Immature natural killer cell (primary cell): Measurements from ENCODE around the gene PKHD1. TPM values are rescaled to one million over a fixed set of nuclear protein-coding genes. Genes with fewer than 3 reads are reported as not detected.

Experiments
- DNase-seq, 3 donors: peaks; one replicate each; pipeline ENCODE4 v3.0.0; 2022; ENCODE audit warnings: mixed read lengths in 1 of 3
- H3K27ac Mint-ChIP-seq, 6 donors: one replicate each; pipeline ENCODE4 v1.8.0; 2020; ENCODE audit warnings: mixed read lengths in 6 of 6, mild to moderate bottlenecking in 5 of 6, inconsistent platforms in 4 of 6, moderate library complexity in 3 of 6
- H3K27me3 Mint-ChIP-seq, 3 donors: one replicate each; pipeline ENCODE4 v1.8.0; 2020 to 2021; ENCODE audit warnings: low read depth in 3 of 3, mild to moderate bottlenecking in 3 of 3, mixed read lengths in 3 of 3, moderate library complexity in 3 of 3, inconsistent platforms in 1 of 3
- H3K36me3 Mint-ChIP-seq, 3 donors: one replicate each; pipeline ENCODE4 v1.8.0; 2020; ENCODE audit warnings: mixed read lengths in 3 of 3, inconsistent platforms in 2 of 3, mild to moderate bottlenecking in 2 of 3
- H3K4me1 Mint-ChIP-seq, 2 donors: one replicate each; pipeline ENCODE4 v1.8.0; 2020; ENCODE audit warnings: inconsistent platforms in 2 of 2, mild to moderate bottlenecking in 2 of 2, mixed read lengths in 2 of 2, moderate library complexity in 1 of 2
- H3K4me3 Mint-ChIP-seq, 5 donors: one replicate each; pipeline ENCODE4 v1.8.0; 2020; ENCODE audit warnings: mild to moderate bottlenecking in 5 of 5, mixed read lengths in 5 of 5, inconsistent platforms in 3 of 5, moderate library complexity in 3 of 5
- H3K9me3 Mint-ChIP-seq, 6 donors: one replicate each; pipeline ENCODE4 v1.8.0; 2020; ENCODE audit warnings: mild to moderate bottlenecking in 6 of 6, mixed read lengths in 6 of 6, inconsistent platforms in 4 of 6, moderate library complexity in 3 of 6
- polyA plus RNA-seq, 3 donors: library from polyadenylated mRNA; unstranded; fragments of 300-500 nt; fragmentation: Illumina TruSeq; gene quantifications; one replicate each; pipeline ENCODE4 v1.2.3, GENCODE V29; 2021

The PKHD1 gene
- polyA plus RNA-seq, 3 donors from 2014 or later: not detected

DNA sequence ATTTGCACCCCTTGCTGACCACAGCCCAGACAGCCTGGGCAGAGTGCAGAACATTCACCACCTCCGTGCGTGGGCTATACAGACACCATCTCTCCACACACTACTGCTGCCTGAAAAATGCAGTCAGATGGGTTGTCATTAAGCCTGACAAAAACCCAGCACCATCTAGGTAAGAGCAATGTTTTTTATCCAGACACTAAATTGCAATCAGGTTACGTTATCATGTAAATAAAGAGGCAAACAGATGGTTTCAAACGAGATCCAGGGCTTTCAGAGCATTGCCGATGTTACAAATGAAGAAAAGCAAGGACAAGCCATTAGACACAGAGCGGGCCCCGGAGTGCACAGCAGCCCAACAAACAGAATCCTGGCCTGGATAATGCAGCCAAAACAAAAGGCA is 269.6 kb downstream of the PKHD1 start:
- no peak for DNase-seq
- Mint-ChIP-seq H3K9me3 (peaks cover 0 to 12% (median 4%) of the 10 kb centered on the region in 6 donors), H3K4me1 (no peaks in the 10 kb centered on the region), H3K27ac (no peak overlapping the region), H3K36me3 (no peaks in the 10 kb centered on the region), H3K27me3 (peaks cover 0 to 2% (median 0%) of the 10 kb centered on the region in 3 donors), H3K4me3 (no peak overlapping the region)

GRCh38 chr6:51814418-51814817 is 273.0 kb downstream of the PKHD1 start:
- H3K36me3 Mint-ChIP-seq: no peaks in the 10 kb centered on the region
- H3K4me3 Mint-ChIP-seq: no peak overlapping the region
- H3K27ac Mint-ChIP-seq: no peak overlapping the region
- H3K27me3 Mint-ChIP-seq: peaks cover 0 to 2% (median 0%) of the 10 kb centered on the region in 3 donors
- no peak for DNase-seq
- peaks cover 0 to 12% (median 4%) of the 10 kb centered on the region in 6 donors for H3K9me3 Mint-ChIP-seq
- no peaks in the 10 kb centered on the region for H3K4me1 Mint-ChIP-seq

DNA sequence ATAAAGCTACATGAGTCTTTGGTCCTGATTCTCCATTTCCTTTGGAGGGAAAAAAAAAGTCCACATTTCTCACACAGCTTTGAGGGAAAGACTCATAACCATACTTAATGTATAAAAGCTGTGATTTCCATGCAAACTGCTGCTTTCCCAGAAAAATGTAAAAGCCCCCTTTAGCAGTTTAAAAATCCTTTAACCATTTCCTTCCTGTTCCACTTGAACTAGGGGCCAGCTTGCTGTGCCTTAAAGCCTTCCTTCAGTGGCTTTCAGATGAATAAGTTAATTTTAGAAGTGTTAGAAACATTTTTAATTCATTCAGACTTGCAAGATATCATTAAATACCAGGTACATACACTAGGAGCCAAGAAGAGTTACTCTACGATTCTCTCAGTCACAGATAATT is 273.5 kb downstream of the PKHD1 start:
- Mint-ChIP-seq H3K4me1 (no peaks in the 10 kb centered on the region), H3K4me3 (no peak overlapping the region), H3K27ac (no peak overlapping the region), H3K27me3 (peaks cover 0 to 2% (median 0%) of the 10 kb centered on the region in 3 donors), H3K36me3 (no peaks in the 10 kb centered on the region), H3K9me3 (peaks cover 0 to 12% (median 4%) of the 10 kb centered on the region in 6 donors)
- no peak for DNase-seq

- H3K4me1 Mint-ChIP-seq: no peaks in the 10 kb centered on the region
- DNase-seq: no peak
- no peaks in the 10 kb centered on the region for H3K36me3 Mint-ChIP-seq
- peaks cover 0 to 2% (median 0%) of the 10 kb centered on the region in 3 donors for H3K27me3 Mint-ChIP-seq
- no peak overlapping the region for H3K4me3 Mint-ChIP-seq
- no peak overlapping the region for H3K27ac Mint-ChIP-seq
- H3K9me3 Mint-ChIP-seq: peaks cover 0 to 12% (median under 1%) of the 10 kb centered on the region in 6 donors
Measured at GRCh38 chr6:51812231-51812630, 275.2 kb downstream of the PKHD1 start.

GRCh38 chr6:51805517-51805916 is 281.9 kb downstream of the PKHD1 start:
- Mint-ChIP-seq H3K4me3 (no peak overlapping the region), H3K4me1 (no peaks in the 10 kb centered on the region), H3K27ac (no peak overlapping the region), H3K9me3 (peaks cover 0 to 8% (median 2%) of the 10 kb centered on the region in 6 donors), H3K27me3 (peaks cover 0 to 2% (median 2%) of the 10 kb centered on the region in 3 donors), H3K36me3 (no peaks in the 10 kb centered on the region)
- no peak for DNase-seq

DNA sequence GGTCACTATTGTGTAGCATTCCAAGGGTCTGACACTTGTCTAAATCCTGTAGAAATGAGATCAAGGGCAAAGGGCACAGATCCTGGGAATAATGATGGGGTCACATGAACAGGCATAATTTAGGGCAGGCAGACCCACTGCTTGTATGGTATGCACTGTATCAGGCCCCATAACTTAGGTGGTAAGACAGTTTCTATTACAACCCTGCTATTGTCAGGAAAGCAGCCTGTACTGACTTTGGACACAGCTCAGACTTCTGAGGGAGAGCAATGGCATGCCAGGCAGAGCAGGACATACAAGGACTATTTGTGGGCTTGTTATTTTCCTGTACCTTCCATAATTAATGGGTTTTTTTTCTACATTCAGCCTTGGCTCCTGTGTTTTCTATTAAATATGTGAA is 286.8 kb downstream of the PKHD1 start:
- no peak for DNase-seq
- H3K27me3 Mint-ChIP-seq: peaks cover 0 to 2% (median 2%) of the 10 kb centered on the region in 3 donors
- H3K4me3 Mint-ChIP-seq: no peak overlapping the region
- H3K9me3 Mint-ChIP-seq: peaks cover 3 to 34% (median 17%) of the 10 kb centered on the region in 6 donors
- no peak overlapping the region for H3K27ac Mint-ChIP-seq
- H3K36me3 Mint-ChIP-seq: no peaks in the 10 kb centered on the region
- H3K4me1 Mint-ChIP-seq: no peaks in the 10 kb centered on the region

DNA sequence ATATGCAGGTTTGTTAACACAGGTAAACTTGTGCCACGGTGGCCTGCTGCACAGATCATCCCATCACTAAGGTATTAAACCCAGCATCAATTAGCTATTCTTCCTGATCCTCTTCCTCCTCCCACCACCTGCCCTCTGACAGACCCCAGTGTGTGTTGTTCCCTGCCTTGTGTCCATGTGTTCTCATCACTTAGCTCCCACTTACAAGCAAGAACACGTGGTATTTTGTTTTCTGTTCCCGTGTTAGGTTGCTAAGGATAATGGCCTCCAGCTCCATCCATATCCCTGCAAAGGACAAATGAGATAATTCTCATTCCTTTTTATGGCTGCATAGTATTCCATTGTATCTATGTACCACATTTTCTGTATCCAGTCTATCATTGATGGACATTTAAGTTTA is 294.0 kb downstream of the PKHD1 start:
- Mint-ChIP-seq H3K9me3 (peaks cover 7 to 30% (median 12%) of the 10 kb centered on the region in 6 donors), H3K27me3 (peaks cover 0 to 6% (median 0%) of the 10 kb centered on the region in 3 donors), H3K4me3 (no peak overlapping the region), H3K27ac (no peak overlapping the region), H3K4me1 (no peaks in the 10 kb centered on the region), H3K36me3 (no peaks in the 10 kb centered on the region)
- DNase-seq: no peak

DNA sequence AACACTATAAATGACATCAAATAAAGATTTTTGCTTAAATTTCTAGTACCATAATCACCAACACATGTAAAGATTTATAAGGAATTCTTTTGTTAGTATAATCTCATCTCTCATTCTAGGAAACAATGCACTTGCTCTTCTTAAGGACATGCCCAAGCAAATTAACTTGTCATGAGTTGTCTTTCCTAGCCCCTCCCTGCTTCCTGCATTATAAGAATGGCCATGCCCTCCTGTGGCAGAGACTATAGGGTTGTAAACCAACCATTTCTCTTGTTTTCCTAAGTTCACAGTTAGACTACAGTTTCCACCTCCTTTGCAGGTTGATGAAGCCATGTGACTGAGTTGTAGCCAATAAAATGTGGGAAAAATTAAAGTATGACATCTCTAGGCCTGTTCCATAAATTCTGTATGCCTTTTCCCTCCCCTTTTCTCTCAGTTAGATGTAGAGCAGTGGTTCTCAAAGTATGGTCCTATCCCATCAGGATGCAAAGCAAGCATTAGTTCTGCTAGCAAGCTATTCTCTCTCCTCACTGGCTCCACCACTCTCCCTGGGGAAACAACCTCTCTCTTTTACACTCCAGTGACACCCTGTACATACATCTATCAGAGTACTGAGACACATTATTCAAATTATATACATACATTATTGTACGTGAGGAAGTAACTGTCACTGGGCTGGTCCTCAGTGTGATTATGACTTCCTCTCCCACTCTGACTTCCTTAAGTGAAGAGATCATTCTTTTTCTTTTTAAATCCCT is 295.0 kb downstream of the PKHD1 start:
- H3K27me3 Mint-ChIP-seq: peaks cover 0 to 6% (median 0%) of the 10 kb centered on the region in 3 donors
- H3K4me3 Mint-ChIP-seq: no peak overlapping the region
- no peaks in the 10 kb centered on the region for H3K36me3 Mint-ChIP-seq
- H3K9me3 Mint-ChIP-seq: peaks cover 9 to 22% (median 10%) of the 10 kb centered on the region in 6 donors
- no peaks in the 10 kb centered on the region for H3K4me1 Mint-ChIP-seq
- no peak for DNase-seq
- no peak overlapping the region for H3K27ac Mint-ChIP-seq

- H3K4me3 Mint-ChIP-seq: no peak overlapping the region
- peaks cover 0 to 17% (median 7%) of the 10 kb centered on the region in 6 donors for H3K9me3 Mint-ChIP-seq
- H3K27me3 Mint-ChIP-seq: peaks cover 0 to 6% (median 0%) of the 10 kb centered on the region in 3 donors
- no peak for DNase-seq
- no peaks in the 10 kb centered on the region for H3K4me1 Mint-ChIP-seq
- no peaks in the 10 kb centered on the region for H3K36me3 Mint-ChIP-seq
- H3K27ac Mint-ChIP-seq: no peak overlapping the region
Measured at GRCh38 chr6:51790946-51791345, 296.5 kb downstream of the PKHD1 start.

DNA sequence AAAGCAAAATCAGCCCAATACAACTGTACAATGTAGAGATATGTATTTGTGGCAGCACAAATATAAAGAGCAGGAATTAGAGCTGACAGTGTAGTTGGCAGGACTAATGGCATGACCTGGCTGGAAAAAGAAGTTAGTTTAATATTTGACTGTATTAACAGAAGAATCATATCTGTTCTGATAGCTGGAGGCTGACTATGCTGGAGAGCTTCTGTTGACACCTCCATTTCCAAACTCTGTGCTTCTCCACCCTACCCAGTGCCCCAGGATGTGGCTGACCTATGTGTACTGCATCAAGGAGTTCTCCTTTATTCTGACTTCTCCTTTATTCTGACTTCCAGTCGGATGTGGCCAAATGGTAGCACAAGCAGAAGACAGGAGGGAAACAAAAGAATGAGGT is 299.3 kb downstream of the PKHD1 start:
- no peak for DNase-seq
- peaks cover 0 to 8% (median 4%) of the 10 kb centered on the region in 6 donors for H3K9me3 Mint-ChIP-seq
- H3K27ac Mint-ChIP-seq: no peak overlapping the region
- peaks cover 0 to 6% (median 0%) of the 10 kb centered on the region in 3 donors for H3K27me3 Mint-ChIP-seq
- H3K4me3 Mint-ChIP-seq: no peak overlapping the region
- H3K36me3 Mint-ChIP-seq: no peaks in the 10 kb centered on the region
- H3K4me1 Mint-ChIP-seq: no peaks in the 10 kb centered on the region

DNA sequence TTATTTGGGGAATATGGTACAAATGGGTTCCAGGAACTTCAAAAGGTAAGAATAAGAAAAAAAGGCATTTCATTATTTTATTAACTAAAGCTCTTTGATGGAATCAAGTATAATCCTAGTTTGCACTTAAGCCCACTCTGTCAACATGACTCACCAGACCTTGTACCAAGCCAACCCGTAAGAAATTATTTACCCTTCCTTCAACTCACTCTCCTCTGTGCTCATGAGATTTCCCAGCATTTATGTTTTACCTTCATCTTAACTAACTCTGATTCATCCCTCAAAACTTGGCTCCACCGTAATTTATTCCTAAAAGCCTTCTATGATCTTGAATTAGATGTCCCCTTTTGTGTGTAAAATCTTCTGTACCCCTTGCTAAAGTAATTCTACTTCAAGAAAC is 308.7 kb downstream of the PKHD1 start:
- no peaks in the 10 kb centered on the region for H3K4me1 Mint-ChIP-seq
- H3K9me3 Mint-ChIP-seq: peaks cover 0 to 6% (median under 1%) of the 10 kb centered on the region in 6 donors
- H3K27ac Mint-ChIP-seq: no peak overlapping the region
- no peak overlapping the region for H3K4me3 Mint-ChIP-seq
- H3K36me3 Mint-ChIP-seq: peaks cover 0 to 3% (median 0%) of the 10 kb centered on the region in 3 donors
- no peak for DNase-seq
- H3K27me3 Mint-ChIP-seq: peaks cover 0 to 1% (median 0%) of the 10 kb centered on the region in 3 donors

DNA sequence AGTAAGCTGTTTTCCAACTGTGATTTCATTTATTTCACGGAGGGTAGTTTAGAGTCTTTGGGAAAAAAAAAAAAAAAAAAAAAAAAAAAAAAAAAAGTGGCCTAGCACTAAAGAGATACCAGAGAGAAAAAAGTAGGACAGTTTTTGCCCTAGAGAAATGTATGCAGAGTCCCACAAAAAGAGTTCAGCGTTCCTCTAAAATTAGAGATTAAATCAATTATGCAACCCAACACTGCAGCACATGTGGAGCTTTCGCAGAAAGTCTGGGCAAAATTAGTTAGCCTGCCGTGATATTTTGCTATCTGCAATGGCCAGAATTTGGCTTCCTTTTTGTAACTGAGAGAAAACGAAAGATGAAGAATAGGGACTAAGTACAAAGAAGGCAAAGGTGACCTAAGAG is 309.8 kb downstream of the PKHD1 start:
- Mint-ChIP-seq H3K36me3 (peaks cover 0 to 3% (median 0%) of the 10 kb centered on the region in 3 donors), H3K4me3 (no peak overlapping the region), H3K4me1 (no peaks in the 10 kb centered on the region), H3K9me3 (peaks cover 0 to 6% (median under 1%) of the 10 kb centered on the region in 6 donors), H3K27ac (no peak overlapping the region), H3K27me3 (peaks cover 0 to 1% (median 0%) of the 10 kb centered on the region in 3 donors)
- no peak for DNase-seq

- Mint-ChIP-seq H3K36me3 (peaks cover 0 to 3% (median 0%) of the 10 kb centered on the region in 3 donors), H3K9me3 (peaks cover 0 to 14% (median under 1%) of the 10 kb centered on the region in 6 donors)
Measured at GRCh38 chr6:51775942-51776860, 311.2 kb downstream of the PKHD1 start.

GRCh38 chr6:51768087-51768486 is 319.3 kb downstream of the PKHD1 start:
- Mint-ChIP-seq H3K9me3 (peaks cover 2 to 19% (median 9%) of the 10 kb centered on the region in 6 donors), H3K27me3 (no peaks in the 10 kb centered on the region), H3K4me3 (no peak overlapping the region), H3K36me3 (no peaks in the 10 kb centered on the region), H3K27ac (no peak overlapping the region), H3K4me1 (no peaks in the 10 kb centered on the region)
- DNase-seq: no peak

More at GRCh38 chr6:51775942-51776860, 311.2 kb downstream of the PKHD1 start:
- Mint-ChIP-seq H3K27ac (no peak overlapping the region), H3K4me3 (no peak overlapping the region), H3K27me3 (peaks cover 0 to 1% (median 0%) of the 10 kb centered on the region in 3 donors), H3K4me1 (no peaks in the 10 kb centered on the region)
- DNase-seq: no peak
